GM19239 (cell line): ENCODE data around the gene SLC9B1.

Source experiments
- DNase-seq: peaks from one replicate; pipeline ENCODE4 v3.0.0; 2011; ENCODE audit warnings: low spot score; ENCODE audit not compliant: insufficient read length
- FAIRE-seq: peaks from 2 replicates; lab custom pipeline; 2011; peaks lifted over from hg19 to GRCh38; lab: Jason Lieb, UNC

Gene SLC9B1

GRCh38 chr4:103019308-103020124 is at the start of gene SLC9B1:
SLC9B1 (minus strand) TSS chr4:103019705; CDS start chr4:102991711, 27,994 bp downstream.
- DNase-seq, result peak; percentile 58
- peak; percentile 91 for FAIRE-seq

- DNase-seq (no peak), FAIRE-seq (no peak)
Observed at GRCh38 chr4:103067841-103068547, 48.5 kb upstream of the SLC9B1 start.

- FAIRE-seq, result no peak
- DNase-seq, result no peak
Observed at GRCh38 chr4:103060453-103061148, 41.1 kb upstream of the SLC9B1 start.

- FAIRE-seq, result no peak
- no peak for DNase-seq
Observed at GRCh38 chr4:103054030-103054429, 34.5 kb upstream of the SLC9B1 start.

- DNase-seq (no peak), FAIRE-seq (no peak)
Observed at GRCh38 chr4:103052779-103053178, 33.3 kb upstream of the SLC9B1 start.

- FAIRE-seq (peak; percentile 33), DNase-seq (no peak)
Observed at GRCh38 chr4:103052145-103052544, 32.6 kb upstream of the SLC9B1 start.

GRCh38 chr4:103050736-103051436 is 31.4 kb upstream of the SLC9B1 start:
- FAIRE-seq (no peak), DNase-seq (no peak)

GRCh38 chr4:103046416-103047290 is 27.1 kb upstream of the SLC9B1 start:
- DNase-seq, result peak; percentile 3
- peak; percentile 90 for FAIRE-seq

- DNase-seq (no peak), FAIRE-seq (no peak)
Observed at GRCh38 chr4:103044183-103044582, 24.7 kb upstream of the SLC9B1 start.

- DNase-seq (no peak), FAIRE-seq (no peak)
Observed at GRCh38 chr4:103036169-103036568, 16.7 kb upstream of the SLC9B1 start.

- DNase-seq (no peak), FAIRE-seq (peak; percentile 82)
Observed at GRCh38 chr4:103032574-103032973, 13.1 kb upstream of the SLC9B1 start.

GRCh38 chr4:103030791-103031190 is 11.3 kb upstream of the SLC9B1 start:
- FAIRE-seq (no peak), DNase-seq (no peak)

GRCh38 chr4:103029300-103029699 is 9.8 kb upstream of the SLC9B1 start:
- FAIRE-seq, result no peak
- DNase-seq, result no peak

- no peak for DNase-seq
Observed at GRCh38 chr4:103026868-103027267, 7.4 kb upstream of the SLC9B1 start.

GRCh38 chr4:103024996-103025395 is 5.5 kb upstream of the SLC9B1 start:
- DNase-seq (no peak), FAIRE-seq (peak; percentile 64)

More at GRCh38 chr4:103026868-103027267, 7.4 kb upstream of the SLC9B1 start:
- FAIRE-seq, result no peak

- no peak for FAIRE-seq
- no peak for DNase-seq
Observed at GRCh38 chr4:103021120-103021519, 1.6 kb upstream of the SLC9B1 start.

- DNase-seq, result no peak
- peak; percentile 59 for FAIRE-seq
Observed at GRCh38 chr4:103018391-103019307, 856 bp downstream of the SLC9B1 start.

- no peak for FAIRE-seq
- no peak for DNase-seq
Observed at GRCh38 chr4:103012551-103012950, 7.0 kb downstream of the SLC9B1 start.
